Measurements from ENCODE around the gene ESRRG.

ESRRG gene

DNA sequence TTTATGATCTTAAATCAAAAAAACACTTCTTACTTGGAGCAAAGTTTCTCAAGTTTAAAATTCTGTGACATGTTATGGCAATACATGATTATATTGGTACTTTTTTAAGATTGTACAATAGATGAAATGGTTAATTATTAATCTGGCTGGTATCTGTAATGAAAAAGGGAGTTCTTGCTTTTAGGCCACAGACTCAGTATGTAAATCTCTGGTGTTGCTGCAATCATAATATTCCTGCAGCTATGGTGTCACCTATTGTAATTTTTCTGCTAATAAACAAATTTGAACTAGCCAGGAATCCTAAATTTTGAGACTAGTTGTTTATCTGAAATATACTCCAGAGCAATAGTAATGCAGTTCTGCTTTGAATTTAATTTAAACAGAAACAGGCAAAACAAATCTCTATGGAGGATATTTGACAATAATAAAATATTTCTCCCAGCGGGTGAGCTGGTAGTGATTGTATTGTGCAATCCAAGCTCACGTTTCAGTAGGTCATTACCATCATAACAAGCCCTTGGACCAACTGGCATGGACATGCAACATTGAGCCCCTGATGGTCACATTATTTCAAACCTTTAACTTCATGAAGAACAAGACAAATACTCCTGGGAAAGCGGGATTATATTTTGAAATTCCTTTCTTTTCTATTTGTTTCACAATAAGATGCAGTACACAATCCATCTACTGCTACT, 222.8 kb downstream of the ESRRG start:
- no peak for DNase-seq

- no peak for DNase-seq
These were observed 223.5 kb downstream of the ESRRG start for GRCh38 chr1:216499581-216500272.

- DNase-seq = no peak
These were observed 225.0 kb downstream of the ESRRG start for GRCh38 chr1:216498277-216498676.

GRCh38 chr1:216485042-216485441, 238.2 kb downstream of the ESRRG start:
- DNase-seq = no peak

DNA sequence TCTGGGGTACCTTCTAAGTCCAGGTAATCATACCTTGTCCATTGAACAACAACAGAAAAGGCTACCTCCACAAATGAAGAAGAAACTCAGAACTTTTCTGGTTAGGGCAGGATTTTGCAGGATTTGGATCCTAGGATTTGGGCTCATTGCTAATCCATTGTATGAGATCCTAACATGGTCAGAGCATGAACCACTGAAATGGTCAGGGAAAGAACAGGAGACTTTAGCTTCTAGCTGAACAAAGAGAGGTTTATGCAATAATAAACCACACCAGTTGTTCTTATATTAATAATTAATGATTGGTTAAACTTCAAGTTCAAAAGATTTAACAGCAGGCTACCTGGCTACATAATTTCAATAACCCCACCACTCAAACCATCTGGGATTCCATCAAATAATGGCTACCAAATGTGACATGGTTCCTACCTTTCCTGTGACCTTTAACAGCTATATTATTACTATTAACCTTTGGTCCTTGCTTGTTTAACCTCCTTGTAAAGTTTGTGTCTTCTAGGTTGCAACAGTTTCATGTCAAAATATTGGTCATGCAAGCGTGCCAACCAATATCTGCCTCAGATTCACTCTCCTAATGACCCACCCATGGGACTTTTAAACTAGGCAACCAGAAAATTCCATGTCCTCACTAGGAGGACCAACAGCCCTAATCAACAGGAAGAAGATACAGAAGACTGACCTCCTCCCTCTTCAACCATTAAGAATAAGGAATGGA, 239.4 kb downstream of the ESRRG start:
- no peak for DNase-seq

- no peak for DNase-seq
These were observed 240.6 kb downstream of the ESRRG start for GRCh38 chr1:216482620-216483019.

DNA sequence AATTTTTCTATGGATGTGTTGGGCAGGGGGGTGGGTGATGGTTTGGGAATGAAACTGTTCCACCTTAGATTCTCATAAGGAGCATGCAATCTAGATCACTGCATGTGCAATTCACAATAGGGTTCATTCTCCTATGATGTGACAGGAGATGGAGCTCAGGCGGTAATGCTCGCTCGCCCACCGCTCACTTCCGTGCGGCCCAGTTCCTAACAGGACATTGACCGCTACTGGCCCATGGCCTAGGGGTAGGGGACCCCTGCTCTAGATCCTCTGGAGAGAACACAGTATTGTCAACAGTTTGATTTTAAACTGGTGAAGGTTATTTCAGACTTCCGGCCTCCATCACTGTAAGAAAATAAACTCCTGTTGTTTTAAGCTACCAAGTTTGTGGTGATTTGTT, 245.0 kb downstream of the ESRRG start:
- DNase-seq = no peak

DNA sequence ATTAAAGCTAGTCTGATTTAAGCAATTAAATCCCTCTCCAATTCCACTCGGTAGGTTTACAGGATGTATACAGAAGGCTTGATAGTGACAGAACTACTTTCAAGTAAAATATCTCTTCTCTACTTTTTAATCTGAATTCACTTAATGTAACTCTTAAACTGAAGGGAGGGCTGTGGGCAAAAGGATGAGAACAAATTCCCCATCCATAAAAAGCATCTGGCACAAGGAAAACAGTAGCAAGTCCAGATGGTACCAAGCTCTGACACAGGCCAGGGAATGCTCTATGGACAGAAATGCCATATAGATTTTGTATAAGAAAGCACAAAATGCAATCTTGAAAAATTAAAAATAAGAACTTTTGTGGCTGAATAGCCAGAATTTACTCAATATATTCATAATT, 246.9 kb downstream of the ESRRG start:
- DNase-seq = no peak

- no peak for DNase-seq
These were observed 247.5 kb downstream of the ESRRG start for GRCh38 chr1:216475659-216476276.

GRCh38 chr1:216466162-216466801, 256.9 kb downstream of the ESRRG start:
- DNase-seq = no peak

DNA sequence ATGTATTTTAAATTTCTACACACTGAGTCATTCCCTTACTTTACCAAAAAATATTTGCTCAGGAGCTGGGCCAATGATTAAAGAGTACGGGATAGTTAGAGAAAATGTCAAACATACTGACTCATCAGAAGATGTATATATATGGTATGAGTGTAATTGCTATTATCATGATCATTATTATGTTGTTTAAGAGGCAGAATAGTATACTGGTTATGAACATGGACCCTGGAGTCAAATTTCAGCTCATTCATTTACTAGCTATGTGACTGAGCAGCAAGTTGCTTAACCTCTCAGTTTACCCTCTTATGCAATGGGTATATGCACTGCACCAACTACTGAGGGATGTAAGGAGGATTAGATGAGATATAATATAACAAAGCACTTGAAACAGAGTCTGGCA, 258.7 kb downstream of the ESRRG start:
- DNase-seq = peak; percentile 96

DNA sequence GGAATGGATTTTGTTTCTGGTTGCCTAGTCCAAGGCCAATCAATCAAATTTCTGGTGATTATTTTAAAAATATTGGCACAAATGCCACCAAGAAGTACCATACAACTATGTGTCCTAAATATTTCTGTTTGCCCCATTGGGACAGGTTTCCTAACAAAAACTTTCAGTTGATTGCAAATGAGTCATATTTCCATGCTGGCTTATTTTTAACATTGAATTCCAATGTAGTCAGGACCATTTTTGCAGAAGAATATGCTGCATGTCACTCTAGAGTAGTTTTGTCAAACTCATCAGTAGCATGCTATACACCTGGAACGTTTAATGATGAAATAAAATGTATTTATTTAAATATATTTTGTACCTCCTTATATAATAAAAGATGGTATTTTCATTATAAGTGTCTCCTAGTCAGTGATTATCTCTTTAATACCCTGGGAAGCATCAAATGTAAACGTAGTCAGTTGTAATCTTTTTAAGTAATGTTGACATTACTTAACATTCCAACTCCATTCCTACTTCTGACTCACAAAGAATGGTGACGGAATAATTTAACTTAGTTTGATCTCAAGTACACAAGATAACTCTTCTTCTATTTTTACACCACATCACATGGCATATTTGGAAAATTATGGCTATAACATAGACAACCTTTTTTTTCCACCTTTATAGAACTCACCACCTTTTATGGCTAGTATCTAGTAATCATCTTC, 261.0 kb downstream of the ESRRG start:
- peak; percentile 58 for DNase-seq

DNA sequence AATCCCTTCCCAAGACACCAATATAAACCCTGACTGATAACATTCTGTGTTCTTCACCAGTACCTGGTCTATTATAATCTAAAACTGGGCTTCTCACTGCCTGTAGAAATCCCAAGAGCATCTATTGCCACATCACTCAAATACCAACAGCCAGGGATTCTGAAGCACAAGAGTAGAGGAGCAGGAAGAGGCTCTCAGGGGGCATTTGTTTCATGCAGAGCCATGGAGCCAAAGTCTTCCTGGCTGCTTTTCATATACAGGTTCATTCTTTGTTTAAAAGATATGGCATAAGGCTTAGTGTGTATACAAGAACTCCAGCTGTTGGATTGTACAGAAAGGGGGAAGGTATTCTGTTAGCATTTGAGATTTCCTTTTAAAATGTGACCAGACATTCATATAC, 261.8 kb downstream of the ESRRG start:
- peak; percentile 23 for DNase-seq

DNA sequence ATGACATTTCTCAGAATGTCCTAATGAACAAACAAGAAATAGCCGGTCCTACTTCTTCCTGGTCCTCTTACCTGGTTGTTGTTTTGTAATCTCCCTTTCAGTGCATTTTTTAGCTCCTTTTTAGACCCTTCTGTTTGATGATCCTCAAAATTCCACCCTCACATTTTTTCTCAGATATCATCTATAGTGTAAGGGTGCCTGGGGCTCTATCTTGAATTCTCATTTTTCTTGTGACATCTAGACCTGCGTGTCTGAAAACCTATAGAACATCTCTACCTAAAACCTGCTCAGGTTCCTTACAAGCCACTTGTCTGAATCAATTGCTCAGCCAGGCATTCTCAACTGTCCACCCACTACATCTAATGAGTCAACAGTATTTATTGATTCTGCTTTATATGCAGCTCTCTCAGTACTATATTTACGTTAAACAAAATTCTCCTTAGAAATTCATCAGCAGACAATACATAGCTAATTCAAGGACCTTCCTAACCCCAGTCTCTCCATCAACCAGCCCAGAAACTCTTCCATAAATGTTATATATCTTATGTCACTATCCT, 263.5 kb downstream of the ESRRG start:
- DNase-seq = no peak

GRCh38 chr1:216458812-216459211, 264.4 kb downstream of the ESRRG start:
- DNase-seq = no peak

DNA sequence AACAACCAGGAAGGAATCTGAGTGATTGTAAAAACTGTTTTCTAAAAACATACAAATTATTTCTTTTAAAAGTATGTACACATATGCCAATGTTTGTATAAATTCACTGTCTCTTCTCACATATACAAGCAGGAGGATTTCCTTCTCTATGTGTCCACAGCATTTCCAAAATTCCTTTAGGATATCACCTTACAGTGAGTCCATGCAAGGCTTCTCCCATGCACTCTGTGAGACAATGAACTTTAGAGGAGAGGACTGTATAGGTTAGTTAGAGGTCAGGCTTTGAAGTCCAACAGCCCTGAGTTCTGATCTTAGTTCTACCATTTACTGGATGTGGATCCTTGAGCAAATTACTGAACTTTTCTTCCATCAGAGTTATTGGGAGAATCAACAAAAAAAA, 265.9 kb downstream of the ESRRG start:
- DNase-seq = peak; percentile 13

DNA sequence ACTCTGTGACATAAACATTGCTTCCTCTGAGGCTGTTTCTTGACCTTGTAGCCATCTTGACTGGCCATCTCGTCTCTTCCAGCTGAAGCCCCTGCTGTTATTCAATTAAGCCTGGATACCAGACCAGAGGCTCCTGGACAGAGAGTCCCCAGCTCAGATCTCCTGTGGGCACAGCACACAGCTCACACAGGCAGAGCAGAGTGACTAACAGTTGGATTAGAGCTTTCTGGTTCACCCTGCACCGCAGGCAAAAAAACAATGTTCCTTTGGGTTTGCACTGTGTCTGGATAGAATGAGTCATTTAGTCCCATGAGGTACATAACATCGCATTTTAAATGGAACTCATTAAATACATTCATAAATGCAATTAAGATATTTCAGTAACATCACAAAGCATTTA, 266.5 kb downstream of the ESRRG start:
- peak; percentile 79 for DNase-seq

DNA sequence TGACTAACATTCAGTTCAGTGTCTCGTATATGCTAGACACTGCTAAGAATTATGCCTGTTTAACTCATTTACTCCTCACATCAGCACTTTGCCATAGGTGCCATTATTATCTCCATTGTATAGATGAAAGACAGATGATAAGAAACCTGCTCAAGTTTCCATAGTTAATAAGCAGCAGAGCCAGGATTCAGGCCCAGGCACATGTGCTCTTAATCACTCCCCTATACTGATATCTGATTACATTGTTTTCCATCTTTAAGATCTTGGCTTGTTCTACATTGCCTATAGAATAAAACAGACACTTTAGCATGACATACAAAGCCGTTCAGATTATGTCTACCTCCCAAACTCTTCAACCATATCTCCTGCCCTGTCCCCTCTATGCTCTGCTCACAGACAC, 269.5 kb downstream of the ESRRG start:
- DNase-seq = no peak

Measured in fibroblast of skin of abdomen (primary cell).